Liver (tissue), 3 donors: ENCODE data around the gene SLC1A2.

Experiments used
- ATF3 ChIP-seq: IDR thresholded peaks from 2 replicates; pipeline ENCODE4 v1.6.1; 2016; ENCODE audit warnings: antibody characterized with exemption
- CTCF ChIP-seq: fragments of 150-350 bp; IDR thresholded peaks from 2 replicates; pipeline ENCODE4 v1.5.1; 2017; ENCODE audit warnings: improper control_type of control experiment, low read depth, low read length; ENCODE audit not compliant: missing input control
- EGR1 ChIP-seq, 2 donors: IDR thresholded peaks; 2 replicates each; pipeline ENCODE4 v1.6.1; 2016 to 2018; ENCODE audit warnings: antibody characterized with exemption in 2 of 2, low read depth in 2 of 2
- GABPA ChIP-seq, 2 donors: IDR thresholded peaks in 1 of 2; conservative IDR thresholded peaks in 1 of 2; 2 replicates each; pipeline ENCODE4 v1.6.1; 2016; ENCODE audit warnings: antibody characterized with exemption in 2 of 2, mild to moderate bottlenecking in 1 of 2, moderate library complexity in 1 of 2
- HNF4A ChIP-seq, 2 donors: conservative IDR thresholded peaks; 2 replicates each; pipeline ENCODE4 v1.6.1; 2016; ENCODE audit warnings: antibody characterized with exemption in 2 of 2, mild to moderate bottlenecking in 2 of 2
- JUND ChIP-seq, 2 donors: IDR thresholded peaks; 2 replicates each; pipeline ENCODE4 v1.6.1; 2016; ENCODE audit warnings: antibody characterized with exemption in 2 of 2
- MAX ChIP-seq: IDR thresholded peaks from 2 replicates; pipeline ENCODE4 v1.6.1; 2016; ENCODE audit warnings: antibody characterized with exemption
- RAD21 ChIP-seq, 2 donors: IDR thresholded peaks; 2 replicates each; pipeline ENCODE4 v1.6.1; 2016; ENCODE audit warnings: antibody characterized with exemption in 2 of 2, mild to moderate bottlenecking in 2 of 2
- REST ChIP-seq: IDR thresholded peaks from 2 replicates; pipeline ENCODE4 v1.6.1; 2016; ENCODE audit warnings: antibody characterized with exemption, mild to moderate bottlenecking
- SP1 ChIP-seq: IDR thresholded peaks from 2 replicates; pipeline ENCODE4 v1.6.1; 2018; ENCODE audit warnings: antibody characterized with exemption, mild to moderate bottlenecking
- TAF1 ChIP-seq: conservative IDR thresholded peaks from 2 replicates; pipeline ENCODE4 v1.6.1; 2016; ENCODE audit warnings: antibody characterized with exemption, mild to moderate bottlenecking
- YY1 ChIP-seq: IDR thresholded peaks from 2 replicates; pipeline ENCODE4 v1.6.1; 2016; ENCODE audit warnings: antibody characterized with exemption, mild to moderate bottlenecking
- TF ChIP-seq, protein P1 (sequence below): IDR thresholded peaks from 2 replicates; pipeline ENCODE4 v1.6.1; 2016; ENCODE audit warnings: antibody characterized with exemption
- donor health status: healthy.
- donor health status: healthy.

DNA sequence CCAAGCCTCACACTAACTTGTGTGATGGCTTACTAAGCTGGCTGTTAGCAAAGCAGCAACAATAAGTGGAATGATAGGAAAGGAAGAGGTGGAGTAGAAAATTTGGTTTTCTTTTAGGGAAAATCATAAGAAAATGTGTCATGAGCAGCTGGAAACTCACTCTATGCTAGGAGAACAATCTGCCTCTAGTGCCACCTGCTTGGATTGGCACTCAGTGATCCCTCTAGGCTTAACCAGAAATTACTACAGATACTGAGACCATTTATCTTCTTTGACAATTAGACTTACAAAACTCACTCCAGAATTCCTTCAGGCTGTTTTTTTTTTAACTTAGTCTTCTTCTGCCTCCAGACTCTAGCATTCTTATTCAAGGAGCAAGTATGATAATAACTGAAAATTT lies 163.1 kb downstream of the SLC1A2 start:
- TF ChIP-seq CTCF (no peak), YY1 (no peak), REST (no peak), MAX (no peak), SP1 (no peak), TAF1 (no peak), JUND (IDR thresholded peaks at IDR 0.05) (no peak), ATF3 (no peak), RAD21 (IDR thresholded peaks at IDR 0.05) (no peak), EGR1 (IDR thresholded peaks at IDR 0.05; ENCODE audit: low read depth in 2 of 2) (no peak), HNF4A (conservative IDR thresholded peaks at IDR 0.05) (no peak), GABPA (IDR thresholded peaks at IDR 0.05 in 1 of 2, conservative IDR thresholded peaks at IDR 0.05 in 1 of 2) (no peak)
- TF ChIP-seq, protein P1, sequence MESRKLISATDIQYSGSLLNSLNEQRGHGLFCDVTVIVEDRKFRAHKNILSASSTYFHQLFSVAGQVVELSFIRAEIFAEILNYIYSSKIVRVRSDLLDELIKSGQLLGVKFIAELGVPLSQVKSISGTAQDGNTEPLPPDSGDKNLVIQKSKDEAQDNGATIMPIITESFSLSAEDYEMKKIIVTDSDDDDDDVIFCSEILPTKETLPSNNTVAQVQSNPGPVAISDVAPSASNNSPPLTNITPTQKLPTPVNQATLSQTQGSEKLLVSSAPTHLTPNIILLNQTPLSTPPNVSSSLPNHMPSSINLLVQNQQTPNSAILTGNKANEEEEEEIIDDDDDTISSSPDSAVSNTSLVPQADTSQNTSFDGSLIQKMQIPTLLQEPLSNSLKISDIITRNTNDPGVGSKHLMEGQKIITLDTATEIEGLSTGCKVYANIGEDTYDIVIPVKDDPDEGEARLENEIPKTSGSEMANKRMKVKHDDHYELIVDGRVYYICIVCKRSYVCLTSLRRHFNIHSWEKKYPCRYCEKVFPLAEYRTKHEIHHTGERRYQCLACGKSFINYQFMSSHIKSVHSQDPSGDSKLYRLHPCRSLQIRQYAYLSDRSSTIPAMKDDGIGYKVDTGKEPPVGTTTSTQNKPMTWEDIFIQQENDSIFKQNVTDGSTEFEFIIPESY: no peak
